ENCODE measurements around the gene DBT. TPM values are rescaled to one million over a fixed set of nuclear protein-coding genes. Genes with fewer than 3 reads are reported as not detected.
"Not testable (repeated sequence)": the region's sequence is repeated elsewhere in the genome, so short reads cannot be mapped to it uniquely, and the experiment has no call there.

The DBT gene
- total and polyA plus RNA-seq, 2 of the 8 experiments (the other 6 are each of a cell fraction or from before 2014, with no cell fraction given): 3.3 to 24.6 TPM

- H2BK12ac ChIP-seq (ENCODE audit: low read depth, low read length); H4K91ac ChIP-seq (replicated peaks; ENCODE audit: insufficient read length, low read length); H4K20me1 ChIP-seq (replicated peaks in 1 of 2; ENCODE audit: control insufficient read depth in 1 of 2, insufficient read depth in 2 of 2, low read length in 2 of 2); H3K27ac ChIP-seq (ENCODE audit: low read depth, low read length); H3K27me3 ChIP-seq (replicated peaks in 1 of 4; ENCODE audit: control insufficient read depth in 3 of 4, extremely low read depth in 1 of 4, insufficient read depth in 3 of 4, low read length in 3 of 4); H3K36me3 ChIP-seq (ENCODE audit: control insufficient read depth in 2 of 4, insufficient read depth in 4 of 4, low read length in 3 of 4); H2BK15ac ChIP-seq (ENCODE audit: low read length); H3K4me2 ChIP-seq (ENCODE audit: insufficient read depth in 1 of 2, low read depth in 2 of 2, low read length in 2 of 2); H3K23ac ChIP-seq (ENCODE audit: insufficient read length); H3K18ac ChIP-seq (ENCODE audit: extremely low read depth, low read length); H3K79me2 ChIP-seq (ENCODE audit: control insufficient read depth in 1 of 2, insufficient read depth in 2 of 2, low read length in 2 of 2); H3K4me3 ChIP-seq (ENCODE audit: extremely low read depth in 1 of 4, insufficient read depth in 2 of 4, low read depth in 3 of 4, low read length in 4 of 4); H2BK5ac ChIP-seq (ENCODE audit: low read depth, low read length); H3K56ac ChIP-seq (replicated peaks; ENCODE audit: insufficient read length, low read depth, low read length); H3K4ac ChIP-seq (replicated peaks; ENCODE audit: insufficient read length, low read depth, low read length); H3K14ac ChIP-seq (ENCODE audit: insufficient read length); H2BK20ac ChIP-seq (ENCODE audit: low read length); H3K79me1 ChIP-seq (ENCODE audit: low read depth, low read length); H2AK5ac ChIP-seq (ENCODE audit: low read depth, low read length); POLR2A ChIA-PET (ENCODE audit: partially characterized antibody); H2BK120ac ChIP-seq (replicated peaks; ENCODE audit: low read depth, low read length); H3K4me1 ChIP-seq (replicated peaks in 1 of 4; ENCODE audit: control insufficient read depth in 3 of 4, insufficient read depth in 4 of 4, low read length in 3 of 4); H3K9ac ChIP-seq (replicated peaks in 1 of 4; ENCODE audit: extremely low read depth in 1 of 4, low read depth in 3 of 4, low read length in 3 of 4); FAIRE-seq; DNase-seq (ENCODE audit: low read depth in 1 of 2, low spot score in 2 of 2); H3K23me2 ChIP-seq (ENCODE audit: low read depth, low read length); H4K8ac ChIP-seq (ENCODE audit: extremely low read depth, insufficient read depth, low read length); H3K9me3 ChIP-seq (ENCODE audit: insufficient read depth in 2 of 2, low read depth in 1 of 2, low read length in 1 of 2); H4K5ac ChIP-seq (ENCODE audit: insufficient read length, low read depth, low read length); H2AFZ ChIP-seq (ENCODE audit: low read length): not testable (repeated sequence)
- 83% methylated on average over 6 of the region's 6 CpGs; no CpG with 5 or more reads in 1 of the 2 experiments for WGBS, 2 experiments (ENCODE audit: extremely low coverage in 1 of 2, insufficient coverage in 1 of 2, insufficient read length in 1 of 2, insufficient replicate concordance in 2 of 2, low coverage in 1 of 2, low lambda C conversion rate in 2 of 2, missing lambda C conversion rate in 1 of 2)
- CTCF ChIA-PET (ENCODE audit: partially characterized antibody): interaction anchor here (0.7 kb wide), 1 partner anchor 14 kb away, joined by 3 read pairs; no protein-coding TSS in a partner anchor
Observed at GRCh38 chr1:100258427-100258826, 8.8 kb upstream of the DBT start.

GRCh38 chr1:100256273-100256672, 6.6 kb upstream of the DBT start:
- H2AK5ac ChIP-seq (ENCODE audit: low read depth, low read length); H3K4me2 ChIP-seq (ENCODE audit: insufficient read depth in 1 of 2, low read depth in 2 of 2, low read length in 2 of 2); H3K56ac ChIP-seq (replicated peaks; ENCODE audit: insufficient read length, low read depth, low read length); H4K5ac ChIP-seq (ENCODE audit: insufficient read length, low read depth, low read length); H3K36me3 ChIP-seq (ENCODE audit: control insufficient read depth in 2 of 4, insufficient read depth in 4 of 4, low read length in 3 of 4); H2BK15ac ChIP-seq (ENCODE audit: low read length); H3K18ac ChIP-seq (ENCODE audit: extremely low read depth, low read length); H3K27ac ChIP-seq (ENCODE audit: low read depth, low read length); H3K14ac ChIP-seq (ENCODE audit: insufficient read length); H3K4ac ChIP-seq (replicated peaks; ENCODE audit: insufficient read length, low read depth, low read length); H2BK20ac ChIP-seq (ENCODE audit: low read length); FAIRE-seq; DNase-seq (ENCODE audit: low read depth in 1 of 2, low spot score in 2 of 2); H3K4me3 ChIP-seq (ENCODE audit: extremely low read depth in 1 of 4, insufficient read depth in 2 of 4, low read depth in 3 of 4, low read length in 4 of 4); H4K20me1 ChIP-seq (replicated peaks in 1 of 2; ENCODE audit: control insufficient read depth in 1 of 2, insufficient read depth in 2 of 2, low read length in 2 of 2); H3K23me2 ChIP-seq (ENCODE audit: low read depth, low read length); H3K23ac ChIP-seq (ENCODE audit: insufficient read length); H3K4me1 ChIP-seq (replicated peaks in 1 of 4; ENCODE audit: control insufficient read depth in 3 of 4, insufficient read depth in 4 of 4, low read length in 3 of 4); H3K79me2 ChIP-seq (ENCODE audit: control insufficient read depth in 1 of 2, insufficient read depth in 2 of 2, low read length in 2 of 2); H3K79me1 ChIP-seq (ENCODE audit: low read depth, low read length); H3K9me3 ChIP-seq (ENCODE audit: insufficient read depth in 2 of 2, low read depth in 1 of 2, low read length in 1 of 2); H3K9ac ChIP-seq (replicated peaks in 1 of 4; ENCODE audit: extremely low read depth in 1 of 4, low read depth in 3 of 4, low read length in 3 of 4); H4K8ac ChIP-seq (ENCODE audit: extremely low read depth, insufficient read depth, low read length); H2BK120ac ChIP-seq (replicated peaks; ENCODE audit: low read depth, low read length); H3K27me3 ChIP-seq (replicated peaks in 1 of 4; ENCODE audit: control insufficient read depth in 3 of 4, extremely low read depth in 1 of 4, insufficient read depth in 3 of 4, low read length in 3 of 4); H2AFZ ChIP-seq (ENCODE audit: low read length); H2BK5ac ChIP-seq (ENCODE audit: low read depth, low read length); H2BK12ac ChIP-seq (ENCODE audit: low read depth, low read length); H4K91ac ChIP-seq (replicated peaks; ENCODE audit: insufficient read length, low read length): not testable (repeated sequence)
- WGBS, 2 experiments (ENCODE audit: extremely low coverage in 1 of 2, insufficient coverage in 1 of 2, insufficient read length in 1 of 2, insufficient replicate concordance in 2 of 2, low coverage in 1 of 2, low lambda C conversion rate in 2 of 2, missing lambda C conversion rate in 1 of 2): 89% methylated on average over 5 of the region's 5 CpGs; no CpG with 5 or more reads in 1 of the 2 experiments
- POLR2A ChIA-PET (ENCODE audit: partially characterized antibody): interaction anchor here (1.4 to 2.6 kb wide), 2 partner anchors 9 to 10 kb away, joined by 3 to 13 read pairs; partner anchors contain the start of gene RTCA
- CTCF ChIA-PET (ENCODE audit: partially characterized antibody): interaction anchor here (1.2 to 1.7 kb wide), 3 partner anchors 10 to 205 kb away, joined by 3 to 6 read pairs (median 5); partner anchors contain the start of gene RTCA

Data from H1 (cell line).